GM21367 (cell line): ENCODE data around the gene MAPK9.

Source experiments
- ATAC-seq: cut with Tn5 transposase; IDR thresholded peaks from one replicate; pipeline ENCODE4 v1.9.1; 2021; ENCODE audit not compliant: unreplicated experiment

MAPK9 gene

GRCh38 chr5:180294913-180295555 lies 3.2 kb upstream of the MAPK9 start:
- ATAC-seq, result no peak

- ATAC-seq, result no peak
These were observed 2.5 kb upstream of the MAPK9 start for GRCh38 chr5:180294411-180294810.

- peak; percentile 32 for ATAC-seq
These were observed 496 bp downstream of the MAPK9 start for GRCh38 chr5:180291234-180291940.

GRCh38 chr5:180290568-180291233 lies 1.2 kb downstream of the MAPK9 start:
- ATAC-seq, result no peak

GRCh38 chr5:180289966-180290365 lies 1.9 kb downstream of the MAPK9 start:
- ATAC-seq, result no peak

GRCh38 chr5:180289433-180289832 lies 2.5 kb downstream of the MAPK9 start:
- no peak for ATAC-seq

- no peak for ATAC-seq
These were observed 4.0 kb downstream of the MAPK9 start for GRCh38 chr5:180287868-180288267.

- no peak for ATAC-seq
These were observed 4.5 kb downstream of the MAPK9 start for GRCh38 chr5:180287404-180287803.

- no peak for ATAC-seq
These were observed 7.7 kb downstream of the MAPK9 start for GRCh38 chr5:180284149-180284548.

- no peak for ATAC-seq
These were observed 8.8 kb downstream of the MAPK9 start for GRCh38 chr5:180283026-180283615.

GRCh38 chr5:180282281-180282680 lies 9.6 kb downstream of the MAPK9 start:
- no peak for ATAC-seq

GRCh38 chr5:180281706-180282105 lies 10.2 kb downstream of the MAPK9 start:
- ATAC-seq, result no peak

GRCh38 chr5:180274695-180275094 lies 17.2 kb downstream of the MAPK9 start:
- ATAC-seq, result no peak

GRCh38 chr5:180271221-180271620 lies 20.7 kb downstream of the MAPK9 start:
- ATAC-seq, result no peak

- no peak for ATAC-seq
These were observed 32.6 kb downstream of the MAPK9 start for GRCh38 chr5:180259260-180259611.

- ATAC-seq, result no peak
These were observed 38.7 kb downstream of the MAPK9 start for GRCh38 chr5:180253036-180253824.

- ATAC-seq, result no peak
These were observed 40.0 kb downstream of the MAPK9 start for GRCh38 chr5:180251887-180252286.

GRCh38 chr5:180251141-180251540 lies 40.7 kb downstream of the MAPK9 start:
- no peak for ATAC-seq

GRCh38 chr5:180250329-180250728 lies 41.6 kb downstream of the MAPK9 start:
- no peak for ATAC-seq

GRCh38 chr5:180241600-180241999 lies 50.3 kb downstream of the MAPK9 start:
- ATAC-seq, result no peak

GRCh38 chr5:180238631-180239030 lies 53.3 kb downstream of the MAPK9 start:
- no peak for ATAC-seq
